ENCODE measurements around the gene ME2. TPM values are rescaled to one million over a fixed set of nuclear protein-coding genes. Genes with fewer than 3 reads are reported as not detected.

Gene ME2
- total and polyA plus RNA-seq, 2 of the 8 experiments (the other 6 are each of a cell fraction or from before 2014, with no cell fraction given) = 54.7 to 66.9 TPM

DNA sequence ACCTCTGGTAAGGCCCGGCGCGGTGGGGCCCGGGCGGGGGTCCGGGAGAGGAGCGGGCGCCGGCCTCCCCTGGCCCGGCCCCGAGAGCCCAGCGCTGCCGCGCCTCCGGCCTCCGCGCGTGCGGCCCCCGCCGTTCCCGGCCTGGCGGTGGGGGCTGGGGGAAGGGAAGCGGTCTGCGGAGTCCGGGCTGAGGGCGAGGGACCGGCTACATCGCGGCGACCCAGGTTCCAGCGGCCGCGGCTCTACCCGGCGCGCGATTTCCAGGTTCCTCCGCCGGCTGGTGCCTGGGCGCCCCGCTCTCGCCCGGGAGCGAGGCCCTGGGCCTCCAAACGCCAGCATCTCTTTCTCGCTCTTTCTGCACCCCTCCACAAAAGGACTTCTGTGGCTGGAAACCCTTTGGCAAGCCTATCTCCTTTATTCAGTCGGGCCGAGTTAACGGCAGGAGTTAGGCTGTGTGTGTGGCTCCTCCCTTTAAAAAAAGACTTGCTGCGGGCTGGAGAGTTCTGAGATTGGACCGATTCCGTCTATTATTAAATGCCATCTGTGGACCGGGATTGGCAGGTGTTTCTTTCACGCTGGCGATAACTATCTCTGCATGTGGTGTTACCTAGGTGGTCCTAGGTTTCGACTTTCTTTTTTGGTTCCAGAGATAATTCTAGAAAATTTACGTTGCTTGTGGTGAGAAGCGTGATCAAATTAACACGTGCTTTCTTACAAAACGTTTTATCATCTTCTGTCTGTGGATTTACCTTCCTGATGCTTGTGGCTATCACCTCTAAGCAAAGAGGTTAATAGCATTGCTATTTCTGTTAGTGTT is 592 bp downstream of the ME2 start:
- POLR2A ChIA-PET (ENCODE audit: partially characterized antibody) = interaction anchor here (0.6 to 1.4 kb wide), 12 partner anchors 7 to 288 kb away, joined by 3 to 5 read pairs (median 4); partner anchors contain the start of gene SMAD4
- CTCF ChIA-PET (ENCODE audit: partially characterized antibody) = interaction anchor here (0.9 kb wide), 1 partner anchor 46 kb away, joined by 3 read pairs; no protein-coding TSS in a partner anchor

More for the DNA sequence above, 592 bp downstream of the ME2 start:
- H4K20me1 ChIP-seq (replicated peaks in 1 of 2; ENCODE audit: control insufficient read depth in 1 of 2, insufficient read depth in 2 of 2, low read length in 2 of 2) = peaks cover 0 to 1% of the 10 kb centered on the region in 2 experiments
- no peak for FAIRE-seq
- H3K9ac ChIP-seq (replicated peaks in 1 of 4; ENCODE audit: extremely low read depth in 1 of 4, low read depth in 3 of 4, low read length in 3 of 4) = peak overlapping the region; percentile 58 to 93 (median 77)
- 1% methylated on average over 32 of the region's 61 CpGs; no CpG with 5 or more reads in 1 of the 2 experiments for WGBS, 2 experiments (ENCODE audit: extremely low coverage in 1 of 2, insufficient coverage in 1 of 2, insufficient read length in 1 of 2, insufficient replicate concordance in 2 of 2, low coverage in 1 of 2, low lambda C conversion rate in 2 of 2, missing lambda C conversion rate in 1 of 2)
- H2AFZ ChIP-seq (ENCODE audit: low read length) = peak overlapping the region; percentile 0; the same call in 1 of the 2 replicates
- no peak overlapping the region for H2BK120ac ChIP-seq (replicated peaks; ENCODE audit: low read depth, low read length)
- no peak overlapping the region for H2BK20ac ChIP-seq (ENCODE audit: low read length)
- peak overlapping the region; percentile 46 for H4K5ac ChIP-seq (ENCODE audit: insufficient read length, low read depth, low read length)
- peaks cover 11% of the 10 kb centered on the region for H3K23me2 ChIP-seq (ENCODE audit: low read depth, low read length)
- H3K79me1 ChIP-seq (ENCODE audit: low read depth, low read length) = peaks cover 4% of the 10 kb centered on the region; the same call in 1 of the 2 replicates
- H3K14ac ChIP-seq (ENCODE audit: insufficient read length) = no peak overlapping the region
- H4K8ac ChIP-seq (ENCODE audit: extremely low read depth, insufficient read depth, low read length) = peak overlapping the region; percentile 57; the same call in 1 of the 2 replicates
- no peak overlapping the region for H2BK5ac ChIP-seq (ENCODE audit: low read depth, low read length)
- no peak for DNase-seq (ENCODE audit: low read depth in 1 of 2, low spot score in 2 of 2)
- no peak overlapping the region for H3K23ac ChIP-seq (ENCODE audit: insufficient read length)
- peak; percentile 50 for TF ChIP-seq KDM4A (IDR thresholded peaks at IDR 0.05; ENCODE audit: low read depth, low read length, severe bottlenecking)
- no peak for TF ChIP-seq KDM5A (IDR thresholded peaks at IDR 0.05; ENCODE audit: low read length)
- peak; percentile 5; the same call in 1 of the 2 replicates for TF ChIP-seq PHF8 (conservative IDR thresholded peaks at IDR 0.05; ENCODE audit: low read depth, low read length)
- no peak for TF ChIP-seq CTBP2 (IDR thresholded peaks at IDR 0.05; ENCODE audit: borderline replicate concordance, insufficient read depth, insufficient read length, low read length)
- TF ChIP-seq SIN3A (conservative IDR thresholded peaks at IDR 0.05 in 1 of 2, IDR thresholded peaks at IDR 0.05 in 1 of 2; ENCODE audit: low read depth in 1 of 2, low read length in 2 of 2) = peak; percentile 33 to 49; a peak in 1 of 4 replicates
- TF ChIP-seq TAF7 (optimal IDR thresholded peaks at IDR 0.05; ENCODE audit: borderline replicate concordance, low read depth, low read length) = no peak
- TF ChIP-seq CEBPB (IDR thresholded peaks at IDR 0.05; ENCODE audit: low read depth, low read length) = no peak
- TF ChIP-seq FOSL1 (IDR thresholded peaks at IDR 0.05; ENCODE audit: insufficient read depth, low read depth, low read length) = no peak
- H3K18ac ChIP-seq (ENCODE audit: extremely low read depth, low read length) = no peak overlapping the region
- H3K4me1 ChIP-seq (replicated peaks in 1 of 4; ENCODE audit: control insufficient read depth in 3 of 4, insufficient read depth in 4 of 4, low read length in 3 of 4) = peaks cover 0 to 7% (median 2%) of the 10 kb centered on the region in 4 experiments; a peak in 4 of 7 replicates
- H3K56ac ChIP-seq (replicated peaks; ENCODE audit: insufficient read length, low read depth, low read length) = no peak overlapping the region
- H3K4me3 ChIP-seq (ENCODE audit: extremely low read depth in 1 of 4, insufficient read depth in 2 of 4, low read depth in 3 of 4, low read length in 4 of 4) = peak overlapping the region; percentile 82 to 90 (median 86)
- peak overlapping the region; percentile 25; the same call in 1 of the 2 replicates for H3K27ac ChIP-seq (ENCODE audit: low read depth, low read length)
- H3K79me2 ChIP-seq (ENCODE audit: control insufficient read depth in 1 of 2, insufficient read depth in 2 of 2, low read length in 2 of 2) = peaks cover 12 to 51% of the 10 kb centered on the region in 2 experiments
- no peaks in the 10 kb centered on the region for H3K36me3 ChIP-seq (ENCODE audit: control insufficient read depth in 2 of 4, insufficient read depth in 4 of 4, low read length in 3 of 4)
- no peaks in the 10 kb centered on the region; a peak in 1 of 4 replicates for H3K9me3 ChIP-seq (ENCODE audit: insufficient read depth in 2 of 2, low read depth in 1 of 2, low read length in 1 of 2)
- H2BK12ac ChIP-seq (ENCODE audit: low read depth, low read length) = no peak overlapping the region
- peak overlapping the region; percentile 80 to 89 for H3K4me2 ChIP-seq (ENCODE audit: insufficient read depth in 1 of 2, low read depth in 2 of 2, low read length in 2 of 2)
- H4K91ac ChIP-seq (replicated peaks; ENCODE audit: insufficient read length, low read length) = no peak overlapping the region
- H3K27me3 ChIP-seq (replicated peaks in 1 of 4; ENCODE audit: control insufficient read depth in 3 of 4, extremely low read depth in 1 of 4, insufficient read depth in 3 of 4, low read length in 3 of 4) = no peaks in the 10 kb centered on the region
- H2AK5ac ChIP-seq (ENCODE audit: low read depth, low read length) = no peak overlapping the region
- H2BK15ac ChIP-seq (ENCODE audit: low read length) = no peak overlapping the region
- H3K4ac ChIP-seq (replicated peaks; ENCODE audit: insufficient read length, low read depth, low read length) = no peak overlapping the region

All from H1 (cell line).